Measurements from ENCODE around the gene FXYD3.
"Not testable (repeated sequence)": the region's sequence is repeated elsewhere in the genome, so short reads cannot be mapped to it uniquely, and the experiment has no call there.

The FXYD3 gene

GRCh38 chr19:35153129-35153522 lies 37.5 kb downstream of the FXYD3 start:
- H3K18ac ChIP-seq (ENCODE audit: low read length); H2BK5ac ChIP-seq (ENCODE audit: low read length); H3K4me1 ChIP-seq (ENCODE audit: control insufficient read depth, low read depth, low read length); H3K9ac ChIP-seq (ENCODE audit: low read length); H2BK15ac ChIP-seq (replicated peaks; ENCODE audit: low read depth); H3K27me3 ChIP-seq (ENCODE audit: insufficient read depth, low read length, poor library complexity); H3K79me2 ChIP-seq (ENCODE audit: control insufficient read depth, insufficient read depth, low read length); H3K79me1 ChIP-seq (ENCODE audit: low read length); H3K4ac ChIP-seq (ENCODE audit: low read depth, low read length); H2AK5ac ChIP-seq (ENCODE audit: low read length); H4K5ac ChIP-seq (ENCODE audit: low read length); DNase-seq; H3K4me3 ChIP-seq (ENCODE audit: low read length); H3K36me3 ChIP-seq (ENCODE audit: control insufficient read depth, insufficient read depth, low read length); H3K23ac ChIP-seq (ENCODE audit: low read length); H4K8ac ChIP-seq (ENCODE audit: low read depth, low read length); H3K27ac ChIP-seq (ENCODE audit: low read depth, low read length); H3K4me2 ChIP-seq (ENCODE audit: low read length); H2BK120ac ChIP-seq (ENCODE audit: low read depth, low read length); H3K56ac ChIP-seq (ENCODE audit: low read length): not testable (repeated sequence)
- WGBS (ENCODE audit: extremely low coverage, insufficient coverage, low lambda C conversion rate), result no CpG with 5 or more reads among the region's 10 CpGs

GRCh38 chr19:35153701-35154524 lies 38.3 kb downstream of the FXYD3 start:
- H2BK15ac ChIP-seq (replicated peaks; ENCODE audit: low read depth), result no peak overlapping the region
- peak overlapping the region; percentile 98 for H3K56ac ChIP-seq (ENCODE audit: low read length)
- no CpG with 5 or more reads among the region's 36 CpGs for WGBS (ENCODE audit: extremely low coverage, insufficient coverage, low lambda C conversion rate)
- no peak overlapping the region for H3K4ac ChIP-seq (ENCODE audit: low read depth, low read length)
- H3K4me3 ChIP-seq (ENCODE audit: low read length), result peak overlapping the region; percentile 37
- peak overlapping the region; percentile 75 for H3K9ac ChIP-seq (ENCODE audit: low read length)
- no peak overlapping the region for H4K8ac ChIP-seq (ENCODE audit: low read depth, low read length)
- H2BK120ac ChIP-seq (ENCODE audit: low read depth, low read length), result no peak overlapping the region
- peak overlapping the region; percentile 51 for H3K4me2 ChIP-seq (ENCODE audit: low read length)
- peaks cover 1% of the 10 kb centered on the region for H3K79me1 ChIP-seq (ENCODE audit: low read length)
- no peaks in the 10 kb centered on the region for H3K79me2 ChIP-seq (ENCODE audit: control insufficient read depth, insufficient read depth, low read length)
- H3K4me1 ChIP-seq (ENCODE audit: control insufficient read depth, low read depth, low read length), result no peaks in the 10 kb centered on the region
- H3K27ac ChIP-seq (ENCODE audit: low read depth, low read length), result no peak overlapping the region
- no peak overlapping the region for H2BK5ac ChIP-seq (ENCODE audit: low read length)
- peak; percentile 53 for DNase-seq
- no peaks in the 10 kb centered on the region for H3K36me3 ChIP-seq (ENCODE audit: control insufficient read depth, insufficient read depth, low read length)
- H2AK5ac ChIP-seq (ENCODE audit: low read length), result no peak overlapping the region
- H3K18ac ChIP-seq (ENCODE audit: low read length), result peak overlapping the region; percentile 44
- H3K23ac ChIP-seq (ENCODE audit: low read length), result no peak overlapping the region
- H3K27me3 ChIP-seq (ENCODE audit: insufficient read depth, low read length, poor library complexity), result no peaks in the 10 kb centered on the region
- H4K5ac ChIP-seq (ENCODE audit: low read length), result no peak overlapping the region

GRCh38 chr19:35154525-35155406 lies 39.1 kb downstream of the FXYD3 start, which contains the start of gene FXYD5:
FXYD5 (plus strand) TSS chr19:35154735; CDS start chr19:35155551, 816 bp downstream.
- no peak within 1 kb of the TSS for H4K5ac ChIP-seq (ENCODE audit: low read length)
- DNase-seq, result peak; percentile 94
- H3K18ac ChIP-seq (ENCODE audit: low read length), result peak within 1 kb of the TSS; percentile 44
- H2BK15ac ChIP-seq (replicated peaks; ENCODE audit: low read depth), result no peak within 1 kb of the TSS
- peak within 1 kb of the TSS; percentile 98 for H3K56ac ChIP-seq (ENCODE audit: low read length)
- no peaks in the 10 kb centered on the region for H3K36me3 ChIP-seq (ENCODE audit: control insufficient read depth, insufficient read depth, low read length)
- H2AK5ac ChIP-seq (ENCODE audit: low read length), result no peak within 1 kb of the TSS
- H3K27me3 ChIP-seq (ENCODE audit: insufficient read depth, low read length, poor library complexity), result no peaks in the 10 kb centered on the region
- H3K4me2 ChIP-seq (ENCODE audit: low read length), result peak within 1 kb of the TSS; percentile 51
- H3K4me3 ChIP-seq (ENCODE audit: low read length), result peak within 1 kb of the TSS; percentile 37
- peaks cover 1% of the 10 kb centered on the region for H3K79me1 ChIP-seq (ENCODE audit: low read length)
- peak within 1 kb of the TSS; percentile 91 for H3K23ac ChIP-seq (ENCODE audit: low read length)
- no peak within 1 kb of the TSS for H3K4ac ChIP-seq (ENCODE audit: low read depth, low read length)
- no peak within 1 kb of the TSS for H4K8ac ChIP-seq (ENCODE audit: low read depth, low read length)
- peak within 1 kb of the TSS; percentile 25 for H3K27ac ChIP-seq (ENCODE audit: low read depth, low read length)
- H2BK120ac ChIP-seq (ENCODE audit: low read depth, low read length), result no peak within 1 kb of the TSS
- H2BK5ac ChIP-seq (ENCODE audit: low read length), result peak within 1 kb of the TSS; percentile 42
- H3K79me2 ChIP-seq (ENCODE audit: control insufficient read depth, insufficient read depth, low read length), result no peaks in the 10 kb centered on the region
- H3K9ac ChIP-seq (ENCODE audit: low read length), result peak within 1 kb of the TSS; percentile 75
- WGBS (ENCODE audit: extremely low coverage, insufficient coverage, low lambda C conversion rate), result no CpG with 5 or more reads among the region's 49 CpGs
- no peaks in the 10 kb centered on the region for H3K4me1 ChIP-seq (ENCODE audit: control insufficient read depth, low read depth, low read length)

- Histone ChIP-seq H2BK120ac (ENCODE audit: low read depth, low read length) (no peak overlapping the region), H3K56ac (ENCODE audit: low read length) (peak overlapping the region; percentile 98), H3K9ac (ENCODE audit: low read length) (peak overlapping the region; percentile 75), H3K27me3 (ENCODE audit: insufficient read depth, low read length, poor library complexity) (no peaks in the 10 kb centered on the region), H4K5ac (ENCODE audit: low read length) (no peak overlapping the region), H3K4me2 (ENCODE audit: low read length) (peak overlapping the region; percentile 51), H3K36me3 (ENCODE audit: control insufficient read depth, insufficient read depth, low read length) (no peaks in the 10 kb centered on the region), H3K4me1 (ENCODE audit: control insufficient read depth, low read depth, low read length) (no peaks in the 10 kb centered on the region), H3K18ac (ENCODE audit: low read length) (no peak overlapping the region), H4K8ac (ENCODE audit: low read depth, low read length) (no peak overlapping the region), H3K23ac (ENCODE audit: low read length) (no peak overlapping the region), H3K79me1 (ENCODE audit: low read length) (peaks cover 1% of the 10 kb centered on the region), H2BK15ac (replicated peaks; ENCODE audit: low read depth) (no peak overlapping the region), H3K4me3 (ENCODE audit: low read length) (peak overlapping the region; percentile 13), H2AK5ac (ENCODE audit: low read length) (no peak overlapping the region), H3K79me2 (ENCODE audit: control insufficient read depth, insufficient read depth, low read length) (no peaks in the 10 kb centered on the region), H2BK5ac (ENCODE audit: low read length) (no peak overlapping the region), H3K4ac (ENCODE audit: low read depth, low read length) (no peak overlapping the region), H3K27ac (ENCODE audit: low read depth, low read length) (no peak overlapping the region)
- WGBS (ENCODE audit: extremely low coverage, insufficient coverage, low lambda C conversion rate), result no CpG with 5 or more reads among the region's 17 CpGs
- no peak for DNase-seq
These were observed 39.8 kb downstream of the FXYD3 start for GRCh38 chr19:35155441-35155840.

GRCh38 chr19:35155981-35156672 lies 40.5 kb downstream of the FXYD3 start:
- Histone ChIP-seq H3K27ac (ENCODE audit: low read depth, low read length) (no peak overlapping the region), H2AK5ac (ENCODE audit: low read length) (no peak overlapping the region), H2BK15ac (replicated peaks; ENCODE audit: low read depth) (no peak overlapping the region), H3K9ac (ENCODE audit: low read length) (peak overlapping the region; percentile 16), H3K36me3 (ENCODE audit: control insufficient read depth, insufficient read depth, low read length) (peaks cover 1% of the 10 kb centered on the region), H3K79me2 (ENCODE audit: control insufficient read depth, insufficient read depth, low read length) (no peaks in the 10 kb centered on the region), H2BK5ac (ENCODE audit: low read length) (no peak overlapping the region), H3K4ac (ENCODE audit: low read depth, low read length) (no peak overlapping the region), H3K4me1 (ENCODE audit: control insufficient read depth, low read depth, low read length) (no peaks in the 10 kb centered on the region), H3K4me3 (ENCODE audit: low read length) (no peak overlapping the region), H3K79me1 (ENCODE audit: low read length) (peaks cover 1% of the 10 kb centered on the region), H3K4me2 (ENCODE audit: low read length) (no peak overlapping the region), H2BK120ac (ENCODE audit: low read depth, low read length) (no peak overlapping the region), H3K56ac (ENCODE audit: low read length) (no peak overlapping the region), H4K8ac (ENCODE audit: low read depth, low read length) (no peak overlapping the region), H3K27me3 (ENCODE audit: insufficient read depth, low read length, poor library complexity) (no peaks in the 10 kb centered on the region), H3K23ac (ENCODE audit: low read length) (no peak overlapping the region), H4K5ac (ENCODE audit: low read length) (no peak overlapping the region), H3K18ac (ENCODE audit: low read length) (no peak overlapping the region)
- WGBS (ENCODE audit: extremely low coverage, insufficient coverage, low lambda C conversion rate), result no CpG with 5 or more reads among the region's 6 CpGs
- no peak for DNase-seq

Data from mesendoderm (in vitro differentiated cells).